ENCODE data around the gene MARS1.

The MARS1 gene

GRCh38 chr12:57519796-57520052 lies 31.9 kb downstream of the MARS1 start:
- TF ChIP-seq JUND (IDR thresholded peaks at IDR 0.05; ENCODE audit: low read depth) = no peak
- in situ Hi-C loops (cut with HindIII; ENCODE audit: low pct_unique_long_range_greater_than_20kb, low sequenced_read_pairs) = no loop called here
- no peak for DNase-seq (ENCODE audit: low read depth in 1 of 2, low spot score in 1 of 2)

GRCh38 chr12:57520053-57520818 lies 32.4 kb downstream of the MARS1 start, which contains the start of gene DDIT3:
Gene DDIT3 (minus strand): TSS chr12:57520514. CDS start chr12:57517406, 3,108 bp downstream.
- in situ Hi-C loops (cut with HindIII; ENCODE audit: low pct_unique_long_range_greater_than_20kb, low sequenced_read_pairs) = no loop called here
- peak; percentile 92 to 100 for DNase-seq (ENCODE audit: low read depth in 1 of 2, low spot score in 1 of 2)
- TF ChIP-seq JUND (IDR thresholded peaks at IDR 0.05; ENCODE audit: low read depth) = peak; percentile 23; the same call in 1 of the 2 replicates

GRCh38 chr12:57521525-57522010 lies 33.7 kb downstream of the MARS1 start:
- TF ChIP-seq JUND (IDR thresholded peaks at IDR 0.05; ENCODE audit: low read depth) = no peak
- in situ Hi-C loops (cut with HindIII; ENCODE audit: low pct_unique_long_range_greater_than_20kb, low sequenced_read_pairs) = no loop called here
- DNase-seq (ENCODE audit: low read depth in 1 of 2, low spot score in 1 of 2) = peak; percentile 58 to 88

- TF ChIP-seq JUND (IDR thresholded peaks at IDR 0.05; ENCODE audit: low read depth) = no peak
- in situ Hi-C loops (cut with HindIII; ENCODE audit: low pct_unique_long_range_greater_than_20kb, low sequenced_read_pairs) = no loop called here
- DNase-seq (ENCODE audit: low read depth in 1 of 2, low spot score in 1 of 2) = peak; percentile 95 to 98
These were observed 34.4 kb downstream of the MARS1 start, which contains the start of gene MBD6 for GRCh38 chr12:57522011-57522886. Gene MBD6 (plus strand): TSS chr12:57522824. CDS start chr12:57524304, 1,480 bp downstream.

DNA sequence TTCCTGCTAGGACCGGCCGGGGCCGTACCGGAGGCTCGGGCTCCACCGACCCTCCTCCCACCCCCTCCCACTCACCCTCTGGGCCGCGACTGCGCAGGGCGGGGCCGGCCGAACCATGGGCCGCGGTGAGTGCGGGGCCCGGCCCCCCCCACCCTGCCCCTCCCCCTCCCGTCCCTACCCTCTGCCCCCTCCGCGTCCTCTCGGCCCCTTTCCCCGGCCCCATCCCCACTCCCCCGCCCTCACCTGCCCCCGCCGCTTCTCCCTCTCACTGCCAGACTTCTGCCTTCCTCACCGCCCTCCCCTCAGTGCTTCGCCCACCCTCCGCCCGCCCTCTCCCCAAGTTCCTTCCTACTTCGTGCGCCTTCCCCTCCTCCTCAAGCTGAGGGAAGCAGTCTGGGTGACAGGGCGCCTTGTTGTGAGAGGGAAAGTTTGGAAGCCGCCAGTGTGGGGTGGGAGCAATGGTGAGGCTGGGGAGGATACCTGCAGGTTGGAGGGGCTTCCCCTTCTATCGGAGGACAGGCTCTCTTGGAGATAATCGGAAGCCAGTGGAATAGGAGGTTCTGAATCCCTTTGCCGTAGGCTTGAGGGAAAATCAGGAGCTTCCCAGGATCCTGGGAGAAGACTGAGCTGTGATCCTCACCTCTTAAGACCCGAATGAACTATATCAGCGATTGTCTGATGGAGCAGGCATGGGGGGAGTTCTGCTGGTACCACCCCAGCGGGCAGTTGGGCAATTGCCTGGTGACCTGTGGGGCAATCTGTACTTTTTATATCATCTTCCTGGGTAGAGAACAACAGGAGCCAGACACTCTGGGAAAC lies 35.2 kb downstream of the MARS1 start:
- peak in 1 of 2 experiments; percentile 53 for DNase-seq (ENCODE audit: low read depth in 1 of 2, low spot score in 1 of 2)
- in situ Hi-C loops (cut with HindIII; ENCODE audit: low pct_unique_long_range_greater_than_20kb, low sequenced_read_pairs) = no loop called here
- no peak for TF ChIP-seq JUND (IDR thresholded peaks at IDR 0.05; ENCODE audit: low read depth)

DNA sequence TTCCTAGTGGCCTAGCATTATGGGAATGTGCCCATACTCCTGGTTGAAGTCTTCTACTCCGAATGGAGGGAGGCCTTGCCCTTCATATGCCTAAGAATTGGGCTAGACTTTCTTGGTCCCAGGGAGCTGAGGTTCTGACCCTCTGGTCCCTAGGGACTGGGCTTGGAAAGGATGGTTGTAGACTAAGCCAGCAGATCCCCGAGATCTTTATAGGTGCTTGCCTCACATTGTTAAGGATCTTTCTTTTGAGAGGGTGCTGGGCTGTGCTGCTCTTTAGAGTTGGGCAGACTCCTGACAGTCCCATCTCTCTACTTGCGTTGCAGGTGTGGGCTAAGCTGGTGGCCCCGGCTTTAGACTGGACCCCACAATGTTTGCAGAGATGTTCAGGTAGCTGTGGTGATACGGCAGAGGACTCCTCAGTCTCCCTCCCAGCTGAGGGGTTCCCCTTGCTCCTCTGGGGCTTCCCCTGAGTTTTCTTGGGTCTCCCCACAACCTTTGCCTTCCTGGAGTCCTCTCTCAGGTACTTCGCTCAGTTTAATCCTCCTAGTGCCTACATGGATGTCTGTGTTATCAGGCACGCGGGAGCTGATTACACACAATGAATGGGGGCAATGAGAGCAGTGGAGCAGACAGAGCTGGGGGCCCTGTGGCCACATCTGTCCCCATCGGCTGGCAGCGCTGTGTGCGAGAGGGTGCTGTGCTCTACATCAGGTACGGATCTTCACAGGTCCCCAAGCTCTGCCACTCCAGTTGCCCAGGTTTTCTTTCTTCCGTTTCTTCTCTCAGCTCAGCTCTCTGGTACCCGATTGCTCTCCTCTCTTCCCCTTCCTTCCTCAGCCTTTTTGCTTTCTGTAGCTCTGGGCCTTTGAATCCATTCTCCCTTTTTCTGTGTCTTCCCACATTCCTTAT lies 36.1 kb downstream of the MARS1 start:
- in situ Hi-C loops (cut with HindIII; ENCODE audit: low pct_unique_long_range_greater_than_20kb, low sequenced_read_pairs) = no loop called here

GRCh38 chr12:57524814-57525614 lies 37.1 kb downstream of the MARS1 start:
- in situ Hi-C loops (cut with HindIII; ENCODE audit: low pct_unique_long_range_greater_than_20kb, low sequenced_read_pairs) = no loop called here
- TF ChIP-seq JUND (IDR thresholded peaks at IDR 0.05; ENCODE audit: low read depth) = no peak
- DNase-seq (ENCODE audit: low read depth in 1 of 2, low spot score in 1 of 2) = no peak

More for the DNA sequence above, 36.1 kb downstream of the MARS1 start:
- TF ChIP-seq JUND (IDR thresholded peaks at IDR 0.05; ENCODE audit: low read depth) = no peak
- DNase-seq (ENCODE audit: low read depth in 1 of 2, low spot score in 1 of 2) = no peak

DNA sequence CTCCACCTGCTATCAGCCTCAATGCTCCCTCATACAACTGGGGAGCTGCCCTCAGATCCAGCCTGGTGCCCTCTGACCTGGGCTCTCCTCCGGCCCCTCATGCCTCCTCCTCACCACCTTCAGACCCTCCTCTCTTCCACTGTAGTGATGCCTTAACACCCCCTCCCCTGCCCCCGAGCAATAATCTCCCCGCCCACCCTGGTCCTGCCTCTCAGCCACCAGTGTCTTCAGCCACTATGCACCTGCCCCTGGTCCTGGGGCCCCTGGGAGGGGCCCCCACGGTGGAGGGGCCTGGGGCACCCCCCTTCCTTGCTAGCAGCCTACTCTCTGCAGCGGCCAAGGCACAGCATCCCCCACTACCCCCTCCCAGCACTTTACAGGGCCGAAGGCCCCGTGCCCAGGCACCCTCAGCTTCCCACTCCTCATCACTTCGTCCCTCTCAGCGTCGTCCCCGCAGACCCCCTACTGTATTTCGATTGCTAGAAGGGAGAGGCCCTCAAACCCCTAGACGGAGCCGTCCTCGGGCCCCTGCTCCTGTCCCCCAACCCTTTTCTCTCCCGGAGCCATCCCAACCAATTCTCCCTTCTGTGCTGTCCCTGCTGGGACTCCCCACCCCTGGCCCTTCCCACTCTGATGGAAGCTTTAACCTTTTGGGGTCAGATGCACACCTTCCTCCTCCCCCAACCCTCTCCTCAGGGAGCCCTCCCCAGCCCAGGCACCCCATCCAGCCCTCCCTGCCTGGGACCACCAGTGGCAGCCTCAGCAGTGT lies 37.9 kb downstream of the MARS1 start:
- in situ Hi-C loops (cut with HindIII; ENCODE audit: low pct_unique_long_range_greater_than_20kb, low sequenced_read_pairs) = no loop called here
- no peak for DNase-seq (ENCODE audit: low read depth in 1 of 2, low spot score in 1 of 2)
- no peak for TF ChIP-seq JUND (IDR thresholded peaks at IDR 0.05; ENCODE audit: low read depth)

DNA sequence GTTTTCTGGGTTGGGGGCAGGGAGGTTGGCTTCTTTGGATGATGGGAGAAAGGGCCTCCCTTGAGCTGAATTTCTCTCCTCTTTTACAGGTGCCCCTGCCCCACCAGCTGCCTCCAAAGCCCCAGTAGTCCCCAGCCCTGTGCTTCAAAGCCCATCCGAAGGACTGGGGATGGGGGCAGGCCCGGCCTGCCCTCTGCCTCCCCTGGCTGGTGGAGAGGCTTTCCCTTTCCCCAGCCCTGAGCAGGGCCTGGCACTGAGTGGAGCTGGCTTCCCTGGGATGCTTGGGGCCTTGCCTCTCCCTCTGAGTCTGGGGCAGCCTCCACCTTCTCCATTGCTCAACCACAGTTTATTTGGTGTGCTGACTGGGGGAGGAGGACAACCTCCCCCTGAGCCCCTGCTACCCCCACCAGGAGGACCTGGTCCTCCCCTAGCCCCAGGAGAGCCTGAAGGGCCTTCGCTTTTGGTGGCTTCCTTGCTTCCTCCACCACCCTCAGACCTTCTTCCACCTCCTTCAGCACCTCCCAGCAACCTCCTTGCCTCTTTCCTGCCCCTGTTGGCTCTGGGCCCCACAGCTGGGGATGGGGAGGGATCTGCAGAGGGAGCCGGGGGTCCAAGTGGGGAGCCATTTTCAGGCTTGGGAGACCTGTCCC lies 38.7 kb downstream of the MARS1 start:
- in situ Hi-C loops (cut with HindIII; ENCODE audit: low pct_unique_long_range_greater_than_20kb, low sequenced_read_pairs) = no loop called here
- TF ChIP-seq JUND (IDR thresholded peaks at IDR 0.05; ENCODE audit: low read depth) = no peak
- DNase-seq (ENCODE audit: low read depth in 1 of 2, low spot score in 1 of 2) = no peak

DNA sequence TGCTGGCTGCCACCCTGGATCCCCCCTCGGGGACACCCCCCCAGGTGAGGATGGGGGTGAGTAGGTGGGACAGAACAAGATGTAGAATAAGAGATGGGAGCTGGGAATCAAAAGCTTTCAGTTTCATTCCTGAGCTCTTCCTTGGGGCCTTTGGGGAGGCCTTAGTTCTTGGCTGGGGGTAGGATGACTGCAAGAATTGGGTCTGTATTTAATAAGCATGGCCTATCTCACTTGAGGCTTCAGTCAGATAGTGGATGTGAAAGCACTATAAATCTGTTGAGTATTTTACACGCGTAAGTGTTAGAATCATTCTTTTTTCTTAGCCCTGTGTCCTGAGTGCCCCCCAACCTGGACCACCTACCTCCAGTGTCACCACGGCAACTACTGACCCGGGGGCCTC lies 39.3 kb downstream of the MARS1 start:
- no peak for TF ChIP-seq JUND (IDR thresholded peaks at IDR 0.05; ENCODE audit: low read depth)
- DNase-seq (ENCODE audit: low read depth in 1 of 2, low spot score in 1 of 2) = no peak
- in situ Hi-C loops (cut with HindIII; ENCODE audit: low pct_unique_long_range_greater_than_20kb, low sequenced_read_pairs) = no loop called here

All from T47D (cell line).